K562 (cell line): Measurements from ENCODE around the gene FCSK. TPM values are rescaled to one million over a fixed set of nuclear protein-coding genes. Genes with fewer than 3 reads are reported as not detected.
A peak's percentile ranks its signal among the peaks of the same experiment; 100 is the strongest.

Source experiments
- CBX8 ChIP-seq: fragments of 200-600 bp; sonication (generic); IDR thresholded peaks from 2 replicates; pipeline ENCODE4 v1.6.1; 2012; ENCODE audit warnings: borderline replicate concordance, mixed run types, low read depth, mild to moderate bottlenecking, moderate library complexity, mixed read lengths, low read length, control low read depth, inconsistent platforms; ENCODE audit not compliant: poor library complexity, severe bottlenecking; ENCODE audit errors: extremely low read depth
- L3MBTL2 ChIP-seq: fragments of 450-650 bp; IDR thresholded peaks from 2 replicates; pipeline ENCODE4 v1.6.1; 2016; ENCODE audit warnings: mild to moderate bottlenecking, moderate library complexity
- MYBL2 ChIP-seq, 2 experiments: fragments of 450-650 bp in 1 of 2; sonication (generic) in 1 of 2; formaldehyde crosslinking in 1 of 2; IDR thresholded peaks; 2 replicates each; pipeline versions ENCODE4 v1.6.1 to v1.8.1; 2017 to 2022; ENCODE audit warnings: borderline replicate concordance in 1 of 2, inconsistent platforms in 1 of 2, low read depth in 1 of 2, mild to moderate bottlenecking in 1 of 2, missing genetic modification reagents in 1 of 2, moderate library complexity in 1 of 2
- NEUROD1 ChIP-seq: fragments of 150-350 bp; IDR thresholded peaks from 2 replicates; pipeline ENCODE4 v1.6.1; 2014; ENCODE audit warnings: borderline replicate concordance, low read length, low read depth; ENCODE audit not compliant: partially characterized antibody
- NR2C1 ChIP-seq, 2 experiments: fragments of 450-650 bp; IDR thresholded peaks; 2 replicates each; pipeline ENCODE4 v1.6.1; 2017; ENCODE audit warnings: mild to moderate bottlenecking in 2 of 2, antibody characterized with exemption in 1 of 2, inconsistent platforms in 1 of 2, missing compliant biosample characterization in 1 of 2, missing genetic modification characterization in 1 of 2
- ZNF239 ChIP-seq: fragments of 250-450 bp; sonication (Bioruptor Pico); IDR thresholded peaks from 2 replicates; pipeline ENCODE4 v1.4.0; 2020; ENCODE audit warnings: mild to moderate bottlenecking
- ZNF780A ChIP-seq: fragments of 250-450 bp; sonication (Bioruptor Pico); IDR thresholded peaks from 2 replicates; pipeline ENCODE4 v1.5.0; 2021; ENCODE audit warnings: mild to moderate bottlenecking
- polyA plus RNA-seq, 8 experiments: library from polyadenylated mRNA; depleted of rRNA in 4 of 8; stranded (reverse) in 5 of 8; unstranded in 3 of 8; fragments of >200 nt; fragmentation: Nextera tagmentation in 2 of 8; fragmentation: Illumina TruSeq in 1 of 8; extraction: Ambion mirVana in 2 of 8; extraction: Trizol in 1 of 8; gene quantifications; 2 replicates each; pipeline versions ENCODE4 v1.2.1 to v1.2.3, GENCODE V29; 2011 to 2014; ENCODE audit warnings: inconsistent platforms in 1 of 8, missing spikeins in 1 of 8
- total RNA-seq, 7 experiments: library from RNA; depleted of rRNA in 6 of 7; stranded (reverse); fragments of >200 nt in 6 of 7; fragmentation: Illumina TruSeq in 2 of 7; extraction: Trizol in 2 of 7; gene quantifications; 2 replicates each; pipeline versions ENCODE4 v1.2.1 to v1.2.3, GENCODE V29; 2011 to 2021; ENCODE audit warnings: low replicate concordance in 1 of 7
- TF ChIP-seq, protein P1 (sequence below): fragments of 200-600 bp; sonication (generic); IDR thresholded peaks from one replicate; pipeline ENCODE4 v1.6.1; 2012; ENCODE audit warnings: mild to moderate bottlenecking, low read depth, low read length, inconsistent platforms
- TF ChIP-seq, protein P2 (sequence below): fragments of 150-350 bp; conservative IDR thresholded peaks from 2 replicates; pipeline ENCODE4 v1.6.1; 2014; ENCODE audit warnings: low read length
- TF ChIP-seq, protein P3 (sequence below): fragments of 250-450 bp; sonication (Bioruptor Pico); IDR thresholded peaks from 2 replicates; pipeline ENCODE4 v1.5.0; 2021

Gene FCSK
- total and polyA plus RNA-seq, 9 of the 15 experiments (the other 6 are each of a cell fraction or from before 2014, with no cell fraction given): 0.92 to 18.6 (median 8.3) TPM

DNA sequence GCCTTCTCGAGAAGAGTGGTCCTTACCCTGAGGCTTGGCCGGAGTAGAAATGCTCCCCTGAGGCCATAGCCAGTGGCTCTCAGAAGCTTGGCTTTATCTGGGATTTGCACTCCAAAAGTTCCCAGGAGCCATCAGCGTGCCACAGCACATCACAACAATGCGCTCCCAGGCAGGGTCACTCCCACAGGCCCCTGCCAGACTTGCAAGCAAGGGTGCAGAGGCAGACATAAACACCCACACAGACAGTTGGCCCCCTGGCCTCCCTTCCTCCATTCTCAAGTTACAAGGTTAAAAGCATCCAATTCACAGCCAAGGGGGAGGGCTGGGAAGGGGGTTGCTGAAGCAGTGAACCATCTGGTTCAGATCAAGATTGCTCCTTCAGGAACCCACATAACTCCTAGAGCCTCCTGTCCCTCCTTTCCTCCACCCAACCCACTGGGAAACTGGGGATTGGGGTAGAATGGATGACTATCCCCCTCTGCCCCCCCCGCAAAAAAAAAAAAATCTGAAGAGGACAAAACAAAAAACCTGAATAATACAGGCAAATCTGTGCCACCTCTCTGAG is 17.3 kb upstream of the FCSK start (continued):
- TF ChIP-seq, protein P1, sequence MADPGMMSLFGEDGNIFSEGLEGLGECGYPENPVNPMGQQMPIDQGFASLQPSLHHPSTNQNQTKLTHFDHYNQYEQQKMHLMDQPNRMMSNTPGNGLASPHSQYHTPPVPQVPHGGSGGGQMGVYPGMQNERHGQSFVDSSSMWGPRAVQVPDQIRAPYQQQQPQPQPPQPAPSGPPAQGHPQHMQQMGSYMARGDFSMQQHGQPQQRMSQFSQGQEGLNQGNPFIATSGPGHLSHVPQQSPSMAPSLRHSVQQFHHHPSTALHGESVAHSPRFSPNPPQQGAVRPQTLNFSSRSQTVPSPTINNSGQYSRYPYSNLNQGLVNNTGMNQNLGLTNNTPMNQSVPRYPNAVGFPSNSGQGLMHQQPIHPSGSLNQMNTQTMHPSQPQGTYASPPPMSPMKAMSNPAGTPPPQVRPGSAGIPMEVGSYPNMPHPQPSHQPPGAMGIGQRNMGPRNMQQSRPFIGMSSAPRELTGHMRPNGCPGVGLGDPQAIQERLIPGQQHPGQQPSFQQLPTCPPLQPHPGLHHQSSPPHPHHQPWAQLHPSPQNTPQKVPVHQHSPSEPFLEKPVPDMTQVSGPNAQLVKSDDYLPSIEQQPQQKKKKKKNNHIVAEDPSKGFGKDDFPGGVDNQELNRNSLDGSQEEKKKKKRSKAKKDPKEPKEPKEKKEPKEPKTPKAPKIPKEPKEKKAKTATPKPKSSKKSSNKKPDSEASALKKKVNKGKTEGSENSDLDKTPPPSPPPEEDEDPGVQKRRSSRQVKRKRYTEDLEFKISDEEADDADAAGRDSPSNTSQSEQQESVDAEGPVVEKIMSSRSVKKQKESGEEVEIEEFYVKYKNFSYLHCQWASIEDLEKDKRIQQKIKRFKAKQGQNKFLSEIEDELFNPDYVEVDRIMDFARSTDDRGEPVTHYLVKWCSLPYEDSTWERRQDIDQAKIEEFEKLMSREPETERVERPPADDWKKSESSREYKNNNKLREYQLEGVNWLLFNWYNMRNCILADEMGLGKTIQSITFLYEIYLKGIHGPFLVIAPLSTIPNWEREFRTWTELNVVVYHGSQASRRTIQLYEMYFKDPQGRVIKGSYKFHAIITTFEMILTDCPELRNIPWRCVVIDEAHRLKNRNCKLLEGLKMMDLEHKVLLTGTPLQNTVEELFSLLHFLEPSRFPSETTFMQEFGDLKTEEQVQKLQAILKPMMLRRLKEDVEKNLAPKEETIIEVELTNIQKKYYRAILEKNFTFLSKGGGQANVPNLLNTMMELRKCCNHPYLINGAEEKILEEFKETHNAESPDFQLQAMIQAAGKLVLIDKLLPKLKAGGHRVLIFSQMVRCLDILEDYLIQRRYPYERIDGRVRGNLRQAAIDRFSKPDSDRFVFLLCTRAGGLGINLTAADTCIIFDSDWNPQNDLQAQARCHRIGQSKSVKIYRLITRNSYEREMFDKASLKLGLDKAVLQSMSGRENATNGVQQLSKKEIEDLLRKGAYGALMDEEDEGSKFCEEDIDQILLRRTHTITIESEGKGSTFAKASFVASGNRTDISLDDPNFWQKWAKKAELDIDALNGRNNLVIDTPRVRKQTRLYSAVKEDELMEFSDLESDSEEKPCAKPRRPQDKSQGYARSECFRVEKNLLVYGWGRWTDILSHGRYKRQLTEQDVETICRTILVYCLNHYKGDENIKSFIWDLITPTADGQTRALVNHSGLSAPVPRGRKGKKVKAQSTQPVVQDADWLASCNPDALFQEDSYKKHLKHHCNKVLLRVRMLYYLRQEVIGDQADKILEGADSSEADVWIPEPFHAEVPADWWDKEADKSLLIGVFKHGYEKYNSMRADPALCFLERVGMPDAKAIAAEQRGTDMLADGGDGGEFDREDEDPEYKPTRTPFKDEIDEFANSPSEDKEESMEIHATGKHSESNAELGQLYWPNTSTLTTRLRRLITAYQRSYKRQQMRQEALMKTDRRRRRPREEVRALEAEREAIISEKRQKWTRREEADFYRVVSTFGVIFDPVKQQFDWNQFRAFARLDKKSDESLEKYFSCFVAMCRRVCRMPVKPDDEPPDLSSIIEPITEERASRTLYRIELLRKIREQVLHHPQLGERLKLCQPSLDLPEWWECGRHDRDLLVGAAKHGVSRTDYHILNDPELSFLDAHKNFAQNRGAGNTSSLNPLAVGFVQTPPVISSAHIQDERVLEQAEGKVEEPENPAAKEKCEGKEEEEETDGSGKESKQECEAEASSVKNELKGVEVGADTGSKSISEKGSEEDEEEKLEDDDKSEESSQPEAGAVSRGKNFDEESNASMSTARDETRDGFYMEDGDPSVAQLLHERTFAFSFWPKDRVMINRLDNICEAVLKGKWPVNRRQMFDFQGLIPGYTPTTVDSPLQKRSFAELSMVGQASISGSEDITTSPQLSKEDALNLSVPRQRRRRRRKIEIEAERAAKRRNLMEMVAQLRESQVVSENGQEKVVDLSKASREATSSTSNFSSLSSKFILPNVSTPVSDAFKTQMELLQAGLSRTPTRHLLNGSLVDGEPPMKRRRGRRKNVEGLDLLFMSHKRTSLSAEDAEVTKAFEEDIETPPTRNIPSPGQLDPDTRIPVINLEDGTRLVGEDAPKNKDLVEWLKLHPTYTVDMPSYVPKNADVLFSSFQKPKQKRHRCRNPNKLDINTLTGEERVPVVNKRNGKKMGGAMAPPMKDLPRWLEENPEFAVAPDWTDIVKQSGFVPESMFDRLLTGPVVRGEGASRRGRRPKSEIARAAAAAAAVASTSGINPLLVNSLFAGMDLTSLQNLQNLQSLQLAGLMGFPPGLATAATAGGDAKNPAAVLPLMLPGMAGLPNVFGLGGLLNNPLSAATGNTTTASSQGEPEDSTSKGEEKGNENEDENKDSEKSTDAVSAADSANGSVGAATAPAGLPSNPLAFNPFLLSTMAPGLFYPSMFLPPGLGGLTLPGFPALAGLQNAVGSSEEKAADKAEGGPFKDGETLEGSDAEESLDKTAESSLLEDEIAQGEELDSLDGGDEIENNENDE: no peak
- TF ChIP-seq ZNF239 (no peak), L3MBTL2 (0 out of 2 replicates have a peak, but pooled peaks have one; percentile 21), NEUROD1 (no peak), NR2C1 (IDR thresholded peaks at IDR 0.05) (no peak), NR2C1 (tag; IDR thresholded peaks at IDR 0.05) (0 out of 2 replicates have a peak, but pooled peaks have one; percentile 50), MYBL2 (IDR thresholded peaks at IDR 0.05; ENCODE audit: low read depth) (no peak), MYBL2 (CRISPR knock-in tag; IDR thresholded peaks at IDR 0.05; ENCODE audit: borderline replicate concordance) (no peak), ZNF780A (CRISPR knock-in tag) (no peak), CBX8 (no peak)
- TF ChIP-seq, protein P2, sequence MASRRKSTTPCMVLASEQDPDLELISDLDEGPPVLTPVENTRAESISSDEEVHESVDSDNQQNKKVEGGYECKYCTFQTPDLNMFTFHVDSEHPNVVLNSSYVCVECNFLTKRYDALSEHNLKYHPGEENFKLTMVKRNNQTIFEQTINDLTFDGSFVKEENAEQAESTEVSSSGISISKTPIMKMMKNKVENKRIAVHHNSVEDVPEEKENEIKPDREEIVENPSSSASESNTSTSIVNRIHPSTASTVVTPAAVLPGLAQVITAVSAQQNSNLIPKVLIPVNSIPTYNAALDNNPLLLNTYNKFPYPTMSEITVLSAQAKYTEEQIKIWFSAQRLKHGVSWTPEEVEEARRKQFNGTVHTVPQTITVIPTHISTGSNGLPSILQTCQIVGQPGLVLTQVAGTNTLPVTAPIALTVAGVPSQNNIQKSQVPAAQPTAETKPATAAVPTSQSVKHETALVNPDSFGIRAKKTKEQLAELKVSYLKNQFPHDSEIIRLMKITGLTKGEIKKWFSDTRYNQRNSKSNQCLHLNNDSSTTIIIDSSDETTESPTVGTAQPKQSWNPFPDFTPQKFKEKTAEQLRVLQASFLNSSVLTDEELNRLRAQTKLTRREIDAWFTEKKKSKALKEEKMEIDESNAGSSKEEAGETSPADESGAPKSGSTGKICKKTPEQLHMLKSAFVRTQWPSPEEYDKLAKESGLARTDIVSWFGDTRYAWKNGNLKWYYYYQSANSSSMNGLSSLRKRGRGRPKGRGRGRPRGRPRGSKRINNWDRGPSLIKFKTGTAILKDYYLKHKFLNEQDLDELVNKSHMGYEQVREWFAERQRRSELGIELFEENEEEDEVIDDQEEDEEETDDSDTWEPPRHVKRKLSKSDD: no peak
- TF ChIP-seq, protein P3, sequence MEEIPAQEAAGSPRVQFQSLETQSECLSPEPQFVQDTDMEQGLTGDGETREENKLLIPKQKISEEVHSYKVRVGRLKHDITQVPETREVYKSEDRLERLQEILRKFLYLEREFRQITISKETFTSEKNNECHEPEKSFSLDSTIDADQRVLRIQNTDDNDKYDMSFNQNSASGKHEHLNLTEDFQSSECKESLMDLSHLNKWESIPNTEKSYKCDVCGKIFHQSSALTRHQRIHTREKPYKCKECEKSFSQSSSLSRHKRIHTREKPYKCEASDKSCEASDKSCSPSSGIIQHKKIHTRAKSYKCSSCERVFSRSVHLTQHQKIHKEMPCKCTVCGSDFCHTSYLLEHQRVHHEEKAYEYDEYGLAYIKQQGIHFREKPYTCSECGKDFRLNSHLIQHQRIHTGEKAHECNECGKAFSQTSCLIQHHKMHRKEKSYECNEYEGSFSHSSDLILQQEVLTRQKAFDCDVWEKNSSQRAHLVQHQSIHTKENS (CRISPR knock-in tag): no peak
